Epidermal melanocyte (primary cell): Measurements from ENCODE around the gene COL4A1.

Experiments used
- DNase-seq: peaks from one replicate; pipeline ENCODE4 v3.0.0; 2011; ENCODE audit warnings: low spot score; ENCODE audit not compliant: insufficient read length

The COL4A1 gene

GRCh38 chr13:110199046-110199831, 107.7 kb downstream of the COL4A1 start:
- no peak for DNase-seq

- no peak for DNase-seq
Observed at GRCh38 chr13:110197471-110197870, 109.5 kb downstream of the COL4A1 start.

- no peak for DNase-seq
Observed at GRCh38 chr13:110197026-110197425, 109.9 kb downstream of the COL4A1 start.

- no peak for DNase-seq
Observed at GRCh38 chr13:110195547-110196485, 111.1 kb downstream of the COL4A1 start.

GRCh38 chr13:110194451-110194850, 112.5 kb downstream of the COL4A1 start:
- no peak for DNase-seq

GRCh38 chr13:110193491-110193890, 113.5 kb downstream of the COL4A1 start:
- DNase-seq: no peak

- no peak for DNase-seq
Observed at GRCh38 chr13:110192472-110192871, 114.5 kb downstream of the COL4A1 start.

- DNase-seq: peak; percentile 34
Observed at GRCh38 chr13:110187641-110188161, 119.3 kb downstream of the COL4A1 start.

- no peak for DNase-seq
Observed at GRCh38 chr13:110186231-110186855, 120.6 kb downstream of the COL4A1 start.

- DNase-seq: no peak
Observed at GRCh38 chr13:110185696-110186095, 121.3 kb downstream of the COL4A1 start.

GRCh38 chr13:110183910-110184309, 123.0 kb downstream of the COL4A1 start:
- DNase-seq: no peak

GRCh38 chr13:110182461-110182860, 124.5 kb downstream of the COL4A1 start:
- DNase-seq: no peak

GRCh38 chr13:110182003-110182402, 125.0 kb downstream of the COL4A1 start:
- no peak for DNase-seq

- DNase-seq: no peak
Observed at GRCh38 chr13:110179857-110180147, 127.2 kb downstream of the COL4A1 start.

- DNase-seq: no peak
Observed at GRCh38 chr13:110179116-110179856, 127.7 kb downstream of the COL4A1 start.

- no peak for DNase-seq
Observed at GRCh38 chr13:110177790-110178189, 129.2 kb downstream of the COL4A1 start.

GRCh38 chr13:110176431-110176830, 130.5 kb downstream of the COL4A1 start:
- no peak for DNase-seq

- DNase-seq: no peak
Observed at GRCh38 chr13:110173247-110173818, 133.6 kb downstream of the COL4A1 start.

- DNase-seq: no peak
Observed at GRCh38 chr13:110170882-110171281, 136.1 kb downstream of the COL4A1 start.

- no peak for DNase-seq
Observed at GRCh38 chr13:110170020-110170790, 136.8 kb downstream of the COL4A1 start.
